ENCODE measurements around the gene SEMA4A. TPM values are rescaled to one million over a fixed set of nuclear protein-coding genes. Genes with fewer than 3 reads are reported as not detected.

Gene SEMA4A
- total and polyA plus RNA-seq, 9 of the 15 experiments (the other 6 are each of a cell fraction or from before 2014, with no cell fraction given), result 0.04 to 1.7 (median 0.45) TPM

GRCh38 chr1:156177919-156178654 lies 24.7 kb downstream of the SEMA4A start (continued):
- TF ChIP-seq ZKSCAN8 (CRISPR knock-in tag; IDR thresholded peaks at IDR 0.05) (no peak), MTA2 (IDR thresholded peaks at IDR 0.05; ENCODE audit: low read depth) (0 out of 2 replicates have a peak, but pooled peaks have one; percentile 18), MAZ (CRISPR knock-in tag; conservative IDR thresholded peaks at IDR 0.05 in 1 of 2, IDR thresholded peaks at IDR 0.05 in 1 of 2) (no peak), BRD9 (IDR thresholded peaks at IDR 0.05; ENCODE audit: low read depth, partially characterized antibody) (no peak), ZNF133 (CRISPR knock-in tag; IDR thresholded peaks at IDR 0.05) (no peak), ARID3A (IDR thresholded peaks at IDR 0.05; ENCODE audit: borderline replicate concordance, low read depth, low read length) (no peak), ZKSCAN1 (IDR thresholded peaks at IDR 0.05; ENCODE audit: low read depth, low read length) (no peak), BRCA1 (IDR thresholded peaks at IDR 0.05) (no peak), BRCA1 (CRISPR knock-in tag; IDR thresholded peaks at IDR 0.05) (no peak), POLR2A (conservative IDR thresholded peaks at IDR 0.05) (no peak), CHCHD3 (CRISPR knock-in tag; IDR thresholded peaks at IDR 0.05) (no peak), ZNF316 (IDR thresholded peaks at IDR 0.05) (no peak), CREB1 (IDR thresholded peaks at IDR 0.05) (no peak; the same call in 1 of the 2 replicates), CREB1 (CRISPR knock-in tag; IDR thresholded peaks at IDR 0.05) (no peak), ZNF12 (CRISPR knock-in tag; IDR thresholded peaks at IDR 0.05) (no peak), ZSCAN29 (IDR thresholded peaks at IDR 0.05) (no peak), ATF1 (CRISPR knock-in tag; IDR thresholded peaks at IDR 0.05) (no peak), ATF1 (tag; IDR thresholded peaks at IDR 0.05) (no peak), PRPF4 (IDR thresholded peaks at IDR 0.05; ENCODE audit: insufficient read depth, low read depth, low read length, poor library complexity, severe bottlenecking) (no peak), TGIF2 (CRISPR knock-in tag; IDR thresholded peaks at IDR 0.05) (no peak), SRF (CRISPR knock-in tag; IDR thresholded peaks at IDR 0.05) (no peak), ZC3H4 (CRISPR knock-in tag; IDR thresholded peaks at IDR 0.05; ENCODE audit: borderline replicate concordance) (no peak), ZFP91 (CRISPR knock-in tag; IDR thresholded peaks at IDR 0.05) (no peak), MYBL2 (IDR thresholded peaks at IDR 0.05; ENCODE audit: low read depth) (no peak), MYBL2 (CRISPR knock-in tag; IDR thresholded peaks at IDR 0.05; ENCODE audit: borderline replicate concordance) (no peak), ZNF23 (CRISPR knock-in tag; IDR thresholded peaks at IDR 0.05) (no peak), CBFA2T3 (IDR thresholded peaks at IDR 0.05) (peak; percentile 87), MTA1 (IDR thresholded peaks at IDR 0.05; ENCODE audit: borderline replicate concordance) (0 out of 2 replicates have a peak, but pooled peaks have one; percentile 37)
- TF ChIP-seq, protein P1, sequence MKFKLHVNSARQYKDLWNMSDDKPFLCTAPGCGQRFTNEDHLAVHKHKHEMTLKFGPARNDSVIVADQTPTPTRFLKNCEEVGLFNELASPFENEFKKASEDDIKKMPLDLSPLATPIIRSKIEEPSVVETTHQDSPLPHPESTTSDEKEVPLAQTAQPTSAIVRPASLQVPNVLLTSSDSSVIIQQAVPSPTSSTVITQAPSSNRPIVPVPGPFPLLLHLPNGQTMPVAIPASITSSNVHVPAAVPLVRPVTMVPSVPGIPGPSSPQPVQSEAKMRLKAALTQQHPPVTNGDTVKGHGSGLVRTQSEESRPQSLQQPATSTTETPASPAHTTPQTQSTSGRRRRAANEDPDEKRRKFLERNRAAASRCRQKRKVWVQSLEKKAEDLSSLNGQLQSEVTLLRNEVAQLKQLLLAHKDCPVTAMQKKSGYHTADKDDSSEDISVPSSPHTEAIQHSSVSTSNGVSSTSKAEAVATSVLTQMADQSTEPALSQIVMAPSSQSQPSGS (CRISPR knock-in tag; IDR thresholded peaks at IDR 0.05), result no peak
